KMS-11 (cell line): ENCODE data around the gene MTMR6.
"Not testable (repeated sequence)": the region's sequence is repeated elsewhere in the genome, so short reads cannot be mapped to it uniquely, and the experiment has no call there.

Source experiments
- H2AFZ ChIP-seq: fragments of 200-600 bp; sonication (generic); 2 replicates; pipeline ENCODE4 v1.6.1; 2016; ENCODE audit warnings: antibody characterized with exemption, mixed run types, low read depth
- H3K27ac ChIP-seq: fragments of 200-600 bp; sonication (generic); 2 replicates; pipeline ENCODE4 v1.6.1; 2016; ENCODE audit warnings: mild to moderate bottlenecking, mixed run types
- H3K27me3 ChIP-seq: fragments of 200-600 bp; sonication (generic); 2 replicates; pipeline ENCODE4 v1.6.1; 2017; ENCODE audit warnings: mild to moderate bottlenecking, low read depth, mixed run types, moderate library complexity; ENCODE audit not compliant: insufficient read depth
- H3K36me3 ChIP-seq: fragments of 200-600 bp; sonication (generic); 2 replicates; pipeline ENCODE4 v1.6.1; 2017; ENCODE audit warnings: mild to moderate bottlenecking, mixed run types; ENCODE audit not compliant: insufficient read depth
- H3K4me1 ChIP-seq: fragments of 200-600 bp; sonication (generic); 2 replicates; pipeline ENCODE4 v1.6.1; 2016; ENCODE audit warnings: mild to moderate bottlenecking, low read depth, mixed run types; ENCODE audit not compliant: poor library complexity, severe bottlenecking
- H3K4me2 ChIP-seq: fragments of 200-600 bp; sonication (generic); 2 replicates; pipeline ENCODE4 v1.7.0; 2016; ENCODE audit warnings: mild to moderate bottlenecking, mixed run types
- H3K4me3 ChIP-seq: fragments of 200-600 bp; sonication (generic); IDR thresholded peaks from 2 replicates; pipeline ENCODE4 v1.6.1; 2017; ENCODE audit warnings: low read depth, low read length, mixed read lengths; ENCODE audit not compliant: insufficient read depth
- H3K79me2 ChIP-seq: fragments of 200-600 bp; sonication (generic); 2 replicates; pipeline ENCODE4 v1.6.1; 2016; ENCODE audit warnings: low read depth, mixed run types; ENCODE audit not compliant: insufficient read depth
- H3K9ac ChIP-seq: fragments of 200-600 bp; sonication (generic); 2 replicates; pipeline ENCODE4 v1.6.1; 2016; ENCODE audit warnings: mild to moderate bottlenecking, mixed run types
- H4K20me1 ChIP-seq: fragments of 200-600 bp; sonication (generic); 2 replicates; pipeline ENCODE4 v1.6.1; 2016; ENCODE audit warnings: mild to moderate bottlenecking, mixed run types; ENCODE audit not compliant: insufficient read depth
- TF ChIP-seq, protein P1 (sequence below): fragments of 200-600 bp; sonication (generic); conservative IDR thresholded peaks from 2 replicates; pipeline ENCODE4 v1.6.1; 2017; ENCODE audit warnings: low read depth, mild to moderate bottlenecking, antibody characterized with exemption, low read length, moderate library complexity, mixed read lengths

MTMR6 gene

GRCh38 chr13:25324100-25324499 lies 36.8 kb upstream of the MTMR6 start:
- H3K4me2 ChIP-seq, result no peak overlapping the region
- TF ChIP-seq, protein P1, sequence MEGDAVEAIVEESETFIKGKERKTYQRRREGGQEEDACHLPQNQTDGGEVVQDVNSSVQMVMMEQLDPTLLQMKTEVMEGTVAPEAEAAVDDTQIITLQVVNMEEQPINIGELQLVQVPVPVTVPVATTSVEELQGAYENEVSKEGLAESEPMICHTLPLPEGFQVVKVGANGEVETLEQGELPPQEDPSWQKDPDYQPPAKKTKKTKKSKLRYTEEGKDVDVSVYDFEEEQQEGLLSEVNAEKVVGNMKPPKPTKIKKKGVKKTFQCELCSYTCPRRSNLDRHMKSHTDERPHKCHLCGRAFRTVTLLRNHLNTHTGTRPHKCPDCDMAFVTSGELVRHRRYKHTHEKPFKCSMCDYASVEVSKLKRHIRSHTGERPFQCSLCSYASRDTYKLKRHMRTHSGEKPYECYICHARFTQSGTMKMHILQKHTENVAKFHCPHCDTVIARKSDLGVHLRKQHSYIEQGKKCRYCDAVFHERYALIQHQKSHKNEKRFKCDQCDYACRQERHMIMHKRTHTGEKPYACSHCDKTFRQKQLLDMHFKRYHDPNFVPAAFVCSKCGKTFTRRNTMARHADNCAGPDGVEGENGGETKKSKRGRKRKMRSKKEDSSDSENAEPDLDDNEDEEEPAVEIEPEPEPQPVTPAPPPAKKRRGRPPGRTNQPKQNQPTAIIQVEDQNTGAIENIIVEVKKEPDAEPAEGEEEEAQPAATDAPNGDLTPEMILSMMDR, result no peak
- H3K79me2 ChIP-seq, result no peaks in the 10 kb centered on the region
- H4K20me1 ChIP-seq, result no peaks in the 10 kb centered on the region
- H3K36me3 ChIP-seq, result no peaks in the 10 kb centered on the region
- no peak overlapping the region for H3K4me3 ChIP-seq
- H3K4me1 ChIP-seq, result peaks cover 3% of the 10 kb centered on the region
- H3K27ac ChIP-seq, result no peak overlapping the region
- no peak overlapping the region for H3K9ac ChIP-seq
- H2AFZ ChIP-seq, result no peak overlapping the region
- H3K27me3 ChIP-seq, result no peaks in the 10 kb centered on the region

GRCh38 chr13:25319771-25320170 lies 32.5 kb upstream of the MTMR6 start:
- Histone ChIP-seq H4K20me1 (no peaks in the 10 kb centered on the region), H3K36me3 (no peaks in the 10 kb centered on the region), H3K4me1 (peaks cover 3% of the 10 kb centered on the region), H3K9ac (no peak overlapping the region), H3K4me2 (no peak overlapping the region), H3K79me2 (no peaks in the 10 kb centered on the region), H3K4me3 (no peak overlapping the region), H3K27me3 (no peaks in the 10 kb centered on the region), H2AFZ (no peak overlapping the region), H3K27ac (no peak overlapping the region)
- TF ChIP-seq, protein P1, result no peak

DNA sequence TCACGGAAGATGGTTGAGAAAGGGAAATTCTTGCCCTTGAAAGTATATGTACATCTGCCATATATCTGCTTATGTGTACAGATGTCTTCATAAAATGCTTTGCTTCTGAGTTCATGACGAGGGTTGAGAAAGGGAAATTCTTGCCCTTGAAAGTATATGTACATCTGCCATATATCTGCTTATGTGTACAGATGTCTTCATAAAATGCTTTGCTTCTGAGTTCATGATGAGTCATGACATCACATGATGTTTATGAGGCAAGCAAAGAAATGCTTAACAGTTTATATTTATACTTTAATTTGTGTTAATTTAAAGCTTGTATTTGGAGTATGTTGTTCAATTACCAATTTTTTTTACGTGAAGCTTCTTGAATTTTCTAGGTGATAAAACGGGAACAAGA lies 31.7 kb upstream of the MTMR6 start:
- H4K20me1 ChIP-seq, H3K36me3 ChIP-seq, H3K4me1 ChIP-seq, H3K79me2 ChIP-seq, H3K27me3 ChIP-seq, H2AFZ ChIP-seq, H3K27ac ChIP-seq, H3K9ac ChIP-seq, H3K4me2 ChIP-seq, H3K4me3 ChIP-seq: not testable (repeated sequence)

GRCh38 chr13:25310891-25311290 lies 23.6 kb upstream of the MTMR6 start:
- Histone ChIP-seq H4K20me1 (no peaks in the 10 kb centered on the region), H2AFZ (no peak overlapping the region), H3K27ac (no peak overlapping the region), H3K27me3 (no peaks in the 10 kb centered on the region), H3K9ac (no peak overlapping the region), H3K4me3 (no peak overlapping the region), H3K36me3 (no peaks in the 10 kb centered on the region), H3K79me2 (peaks cover 16% of the 10 kb centered on the region; the same call in 1 of the 2 replicates), H3K4me2 (no peak overlapping the region), H3K4me1 (no peaks in the 10 kb centered on the region)
- TF ChIP-seq, protein P1, result no peak

GRCh38 chr13:25306671-25307464 lies 19.6 kb upstream of the MTMR6 start:
- TF ChIP-seq, protein P1, result no peak
- H3K4me3 ChIP-seq, result no peak overlapping the region
- H3K36me3 ChIP-seq, result no peaks in the 10 kb centered on the region
- no peaks in the 10 kb centered on the region for H3K27me3 ChIP-seq
- H3K4me2 ChIP-seq, result no peak overlapping the region
- peaks cover 11% of the 10 kb centered on the region for H3K4me1 ChIP-seq
- H2AFZ ChIP-seq, result no peak overlapping the region
- H4K20me1 ChIP-seq, result no peaks in the 10 kb centered on the region
- no peak overlapping the region for H3K27ac ChIP-seq
- no peak overlapping the region for H3K9ac ChIP-seq
- H3K79me2 ChIP-seq, result peaks cover 54% of the 10 kb centered on the region
